GM12892 (cell line): ENCODE data around the gene FGF12.

ENCODE experiments used
- POLR2A ChIP-seq: IDR thresholded peaks from 2 replicates; pipeline ENCODE4 v1.6.1; 2011; ENCODE audit warnings: low read depth, low read length, control low read depth
- POLR2AphosphoS5 ChIP-seq: IDR thresholded peaks from 2 replicates; pipeline ENCODE4 v1.6.1; 2011; ENCODE audit warnings: low read depth, low read length, control low read depth
- TAF1 ChIP-seq: IDR thresholded peaks from 2 replicates; pipeline ENCODE4 v1.6.1; 2011; ENCODE audit warnings: low read depth, mild to moderate bottlenecking, control low read depth, low read length, borderline replicate concordance

DNA sequence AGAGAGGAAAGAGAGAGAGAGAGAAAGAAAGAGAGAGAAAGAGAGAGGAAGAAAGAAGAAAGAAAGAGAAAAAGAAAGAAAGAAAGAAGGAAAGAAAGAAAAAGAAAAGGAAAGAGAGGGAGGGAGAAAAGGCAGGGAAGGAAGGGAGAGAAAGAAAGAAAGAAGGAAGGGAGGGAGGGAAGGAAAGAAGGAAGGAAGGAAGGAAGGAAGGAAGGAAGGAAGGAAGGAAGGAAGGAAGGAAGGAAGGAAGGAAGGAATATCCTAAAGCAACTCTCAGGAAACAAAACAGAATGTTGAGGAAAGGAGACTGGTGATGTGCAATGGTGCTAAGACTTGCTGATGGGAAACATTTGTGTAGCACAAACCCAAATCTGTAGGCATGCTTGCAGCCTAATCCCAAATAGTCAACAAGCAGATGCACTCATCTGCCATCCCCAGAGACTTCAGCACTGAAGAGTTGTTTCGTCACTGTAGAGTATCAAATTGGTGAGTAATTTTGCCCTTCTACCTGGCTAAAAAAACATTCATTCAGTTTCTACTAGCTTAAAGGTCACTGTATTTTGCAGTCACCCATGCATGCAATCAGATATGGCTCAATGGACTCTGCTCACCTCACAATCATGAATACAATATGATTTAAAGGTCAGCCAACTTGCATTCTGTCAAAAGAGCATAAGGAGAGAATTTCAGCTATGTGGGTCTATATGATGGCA is 480.3 kb downstream of the FGF12 start:
- TF ChIP-seq POLR2A (no peak), POLR2AphosphoS5 (no peak), TAF1 (no peak)
